OCI-LY7 (cell line): ENCODE data around the gene IRS1.

ENCODE experiments used
- CTCF ChIP-seq: fragments of 200-600 bp; sonication (generic); conservative IDR thresholded peaks from 2 replicates; pipeline ENCODE4 v1.5.1; 2014; ENCODE audit warnings: mild to moderate bottlenecking, antibody characterized with exemption, low read length, moderate library complexity, mixed read lengths
- EZH2phosphoT487 ChIP-seq: fragments of 200-600 bp; sonication (generic); IDR thresholded peaks from 2 replicates; pipeline ENCODE4 v1.6.1; 2018; ENCODE audit warnings: low read depth, borderline replicate concordance, mild to moderate bottlenecking, mixed run types, antibody characterized with exemption, low read length, moderate library complexity, mixed read lengths

- TF ChIP-seq CTCF (peak; percentile 62), EZH2phosphoT487 (no peak)
Observed at GRCh38 chr2:226799976-226800940, 638 bp upstream of the IRS1 start.
